Forelimb muscle (tissue), 1 donor: ENCODE measurements around the gene IL6ST. TPM values are rescaled to one million over a fixed set of nuclear protein-coding genes. Genes with fewer than 3 reads are reported as not detected.

ENCODE experiments used
- DNase-seq: peaks from one replicate; pipeline ENCODE4 v3.0.0-alpha.2; 2013; ENCODE audit warnings: low read depth
- polyA plus RNA-seq: library from polyadenylated mRNA; unstranded; fragments of 120-200 nt; gene quantifications from one replicate; pipeline ENCODE4 v1.2.1, GENCODE V29; 2013; ENCODE audit not compliant: insufficient read length

The IL6ST gene
- polyA plus RNA-seq, 1 donor, result 59.1 TPM

GRCh38 chr5:55896663-55897062, 98.1 kb downstream of the IL6ST start:
- no peak for DNase-seq

- no peak for DNase-seq
These were observed 98.5 kb downstream of the IL6ST start for GRCh38 chr5:55896238-55896637.

- DNase-seq, result peak; percentile 24
These were observed 99.4 kb downstream of the IL6ST start for GRCh38 chr5:55895346-55895745.

- no peak for DNase-seq
These were observed 100.6 kb downstream of the IL6ST start for GRCh38 chr5:55894135-55894534.

- no peak for DNase-seq
These were observed 102.3 kb downstream of the IL6ST start for GRCh38 chr5:55892479-55892878.

GRCh38 chr5:55888205-55888604, 106.6 kb downstream of the IL6ST start:
- DNase-seq, result no peak

GRCh38 chr5:55885359-55885758, 109.4 kb downstream of the IL6ST start:
- DNase-seq, result no peak

Other genes with a start within 250 kb of the IL6ST start
- gene IL31RA, start 143.6 kb downstream of the IL6ST start, polyA plus RNA-seq, result 0.94 TPM
- gene ANKRD55, start 238.4 kb upstream of the IL6ST start, polyA plus RNA-seq, result 0.46 TPM